GM18517 (cell line): ENCODE measurements around the gene C19orf73.
"Not testable (repeated sequence)": the region's sequence is repeated elsewhere in the genome, so short reads cannot be mapped to it uniquely, and the experiment has no call there.

Experiments used
- ATAC-seq: cut with Tn5 transposase; IDR thresholded peaks from one replicate; pipeline ENCODE4 v1.9.1; 2021; ENCODE audit warnings: mild to moderate bottlenecking, moderate library complexity; ENCODE audit not compliant: unreplicated experiment

C19orf73 gene

DNA sequence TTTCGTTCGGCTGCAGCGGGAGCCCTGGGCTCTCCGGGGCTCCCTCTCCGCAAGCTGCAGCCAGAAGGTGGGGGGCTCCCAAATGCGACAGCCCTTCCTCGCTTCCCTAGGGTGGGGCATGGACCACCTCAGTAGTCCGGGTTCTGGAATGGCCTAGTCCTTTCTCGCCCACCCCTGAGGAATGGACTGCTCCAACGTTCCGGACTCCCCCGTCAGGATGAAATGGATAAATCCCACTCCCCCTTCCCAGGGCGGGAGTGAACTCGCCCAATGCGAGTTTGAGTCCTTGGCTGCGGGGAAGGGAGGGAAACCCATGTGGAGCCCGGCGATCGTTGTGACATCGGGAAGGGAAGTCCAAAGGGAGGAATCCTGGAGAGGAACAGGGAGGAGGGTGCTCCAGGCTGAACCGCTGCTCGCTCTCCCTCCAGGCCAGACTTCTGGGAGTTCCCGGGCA, 30.7 kb upstream of the C19orf73 start:
- no peak for ATAC-seq

DNA sequence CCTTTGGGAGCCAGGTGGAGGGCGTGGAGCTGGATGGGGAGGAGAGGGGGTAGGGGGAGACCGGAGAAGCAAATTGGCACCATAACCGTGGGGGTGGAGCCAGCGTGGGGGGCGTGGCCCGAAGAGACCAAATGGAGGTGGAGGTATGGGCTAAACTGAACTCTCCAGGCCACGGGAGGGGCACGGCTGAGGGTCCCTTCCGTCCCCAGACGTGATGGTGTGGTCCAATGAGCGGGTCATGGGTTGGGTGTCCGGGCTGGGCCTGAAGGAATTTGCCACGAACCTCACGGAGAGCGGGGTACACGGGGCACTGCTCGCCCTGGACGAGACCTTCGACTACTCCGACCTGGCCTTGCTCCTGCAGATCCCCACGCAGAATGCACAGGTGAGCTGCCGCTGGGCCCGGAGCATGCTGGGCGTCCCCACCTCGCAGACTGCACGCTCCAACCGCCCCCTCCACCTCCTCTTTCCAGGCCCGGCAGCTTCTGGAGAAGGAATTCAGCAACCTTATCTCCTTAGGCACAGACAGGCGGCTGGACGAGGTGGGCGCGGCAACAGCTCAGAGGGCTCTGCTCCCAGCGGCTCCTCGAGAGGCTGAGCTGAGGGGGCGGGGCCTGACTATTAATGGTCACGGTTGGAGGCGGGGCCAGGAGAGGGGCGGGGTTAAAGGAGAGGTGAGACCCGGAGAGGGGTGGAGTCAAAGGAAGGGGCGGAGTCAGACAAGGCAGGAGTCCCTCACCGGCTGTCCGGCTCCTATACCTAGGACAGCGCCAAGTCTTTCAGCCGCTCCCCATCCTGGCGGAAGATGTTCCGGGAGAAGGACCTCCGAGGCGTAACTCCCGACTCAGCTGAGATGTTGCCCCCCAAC, 30.1 kb upstream of the C19orf73 start:
- ATAC-seq, result no peak

DNA sequence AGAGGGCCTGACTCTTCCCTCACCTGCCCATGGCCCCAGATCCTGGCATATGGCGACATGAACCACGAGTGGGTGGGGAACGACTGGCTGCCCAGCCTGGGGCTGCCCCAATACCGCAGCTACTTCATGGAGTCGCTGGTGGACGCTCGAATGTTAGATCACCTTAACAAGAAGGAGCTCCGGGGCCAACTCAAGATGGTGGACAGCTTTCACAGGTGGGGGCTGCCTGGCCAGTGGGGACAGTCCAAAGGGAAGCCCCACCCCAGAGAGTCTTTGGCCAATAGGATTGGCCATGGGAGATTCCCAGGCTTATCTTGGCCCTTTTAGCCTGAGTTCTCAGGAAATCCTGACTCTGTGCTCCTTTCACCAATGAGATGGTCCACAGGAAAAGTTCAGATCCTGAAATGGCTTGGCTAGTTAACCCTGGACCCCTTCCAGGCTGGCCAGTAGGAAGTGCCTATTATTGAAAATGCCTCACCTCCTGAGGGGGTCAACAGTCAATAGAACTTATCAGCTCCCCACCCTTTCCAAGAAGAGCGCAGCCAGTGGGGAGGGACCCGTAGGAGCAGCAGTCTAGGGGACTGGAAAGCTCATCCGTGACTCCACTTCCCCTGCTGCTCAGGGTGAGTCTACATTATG, 29.2 kb upstream of the C19orf73 start:
- no peak for ATAC-seq

DNA sequence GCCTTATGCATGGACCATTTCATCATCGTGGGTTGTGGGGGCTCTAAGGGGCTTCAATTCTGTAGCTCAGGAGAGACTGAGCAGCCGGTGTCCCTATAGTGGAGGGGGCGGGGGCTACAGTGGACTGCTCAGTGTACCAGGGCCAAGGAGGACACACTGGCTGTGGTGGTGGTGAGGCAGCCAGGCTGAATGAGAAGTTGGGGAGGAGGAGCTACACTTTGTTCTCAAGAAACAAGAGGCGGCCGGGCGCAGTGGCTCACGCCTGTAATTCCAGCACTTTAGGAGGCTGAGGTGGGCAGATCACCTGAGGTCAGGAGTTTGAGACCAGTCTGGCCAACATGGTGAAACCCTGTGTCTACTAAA, 27.4 kb upstream of the C19orf73 start:
- ATAC-seq, result not testable (repeated sequence)

DNA sequence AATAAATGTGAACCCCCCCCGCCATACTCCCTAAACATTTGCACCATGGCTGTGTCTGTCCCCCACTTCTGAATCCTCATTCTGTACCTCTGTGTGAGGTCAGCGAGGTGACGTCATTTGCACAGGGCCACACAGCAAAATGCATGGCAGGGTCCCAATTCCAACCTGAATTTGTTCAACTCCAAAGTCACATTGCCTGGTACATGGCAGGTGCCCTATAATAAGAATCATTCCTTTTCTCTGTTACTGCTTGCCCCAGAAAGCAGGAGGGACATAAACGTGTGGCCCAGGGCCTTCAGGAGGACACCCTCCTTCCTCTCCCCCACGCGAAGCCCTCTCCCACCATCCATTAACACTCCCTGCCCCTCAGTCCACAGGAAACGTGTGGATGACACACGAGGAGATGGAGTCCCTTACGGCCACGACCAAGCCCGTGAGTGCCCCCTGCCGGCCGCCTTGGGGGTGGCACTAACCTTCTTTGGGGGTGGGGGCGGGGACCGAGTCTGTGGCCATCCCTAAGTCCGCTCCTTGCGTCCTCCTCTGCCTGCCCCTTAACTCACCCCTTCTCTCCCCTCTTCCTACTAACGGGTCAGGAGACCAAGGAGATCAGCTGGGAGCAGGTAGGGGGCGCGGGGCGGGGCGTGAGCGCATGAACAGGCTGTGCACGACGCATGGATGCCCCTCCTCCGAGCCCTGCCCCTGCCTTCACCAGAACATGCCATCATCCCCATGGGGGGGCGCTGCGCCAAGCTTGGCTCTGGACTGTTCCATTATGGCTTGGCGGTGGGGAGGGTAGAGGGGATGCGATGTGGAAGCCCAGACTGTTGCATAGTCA, 26.8 kb upstream of the C19orf73 start:
- no peak for ATAC-seq

DNA sequence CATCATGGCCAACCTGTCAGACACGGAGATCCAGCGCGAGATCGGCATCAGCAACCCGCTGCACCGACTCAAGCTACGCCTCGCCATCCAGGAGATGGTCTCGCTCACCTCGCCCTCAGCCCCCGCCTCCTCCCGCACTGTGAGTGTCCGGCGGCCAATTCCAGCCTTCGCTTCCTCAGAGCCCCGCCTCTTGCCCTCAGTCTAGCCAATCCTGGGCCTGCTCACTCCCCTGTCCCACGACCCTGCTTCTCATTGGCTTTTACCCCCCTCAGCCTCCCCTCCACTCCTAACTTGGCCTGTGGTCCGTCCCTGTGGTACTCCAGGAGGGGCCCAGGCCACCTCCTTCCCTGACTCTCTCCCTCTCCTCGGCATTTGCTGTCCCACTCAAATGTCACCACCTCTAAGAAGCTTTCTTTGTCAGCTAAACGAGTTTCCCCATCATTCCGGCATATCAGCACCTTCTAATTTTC, 24.0 kb upstream of the C19orf73 start:
- peak; percentile 78 for ATAC-seq

DNA sequence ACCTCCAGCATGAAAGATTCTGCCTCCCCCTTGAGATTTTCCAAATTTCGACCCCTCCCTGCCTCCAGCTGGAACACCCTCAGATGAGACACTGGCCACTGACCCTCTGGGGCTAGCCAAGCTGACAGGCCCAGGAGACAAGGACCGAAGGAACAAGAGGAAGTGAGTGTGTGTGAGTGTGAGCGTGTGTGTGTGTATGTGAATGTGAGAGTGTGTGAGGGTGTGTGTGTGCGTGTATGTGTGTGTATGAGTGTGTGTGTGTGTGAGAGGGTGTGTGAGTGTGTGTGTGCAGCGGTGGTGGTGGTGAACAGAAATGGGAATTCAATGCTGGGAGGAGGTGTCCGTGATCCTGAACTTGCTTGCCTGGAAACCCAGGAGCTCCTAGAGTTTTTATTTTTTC, 22.4 kb upstream of the C19orf73 start:
- no peak for ATAC-seq

DNA sequence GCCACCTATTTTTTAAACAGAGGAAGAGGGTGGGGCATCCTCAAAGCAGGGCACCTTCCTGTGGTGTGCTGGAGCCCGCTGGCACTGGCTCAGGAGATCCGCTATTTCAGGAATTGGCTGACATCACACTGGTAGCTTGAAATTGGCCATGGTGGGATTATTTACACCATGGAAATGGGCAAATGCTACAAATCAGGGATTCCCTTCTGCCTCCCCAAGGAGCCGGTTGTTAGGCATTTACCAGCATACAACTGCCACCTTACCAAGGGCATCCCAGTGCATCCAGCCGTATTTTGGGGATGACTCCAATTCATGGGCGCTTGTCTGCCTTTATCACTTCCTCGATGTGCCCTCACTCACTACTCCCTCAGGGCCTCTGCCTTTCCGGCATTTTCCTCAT, 22.0 kb upstream of the C19orf73 start:
- no peak for ATAC-seq

DNA sequence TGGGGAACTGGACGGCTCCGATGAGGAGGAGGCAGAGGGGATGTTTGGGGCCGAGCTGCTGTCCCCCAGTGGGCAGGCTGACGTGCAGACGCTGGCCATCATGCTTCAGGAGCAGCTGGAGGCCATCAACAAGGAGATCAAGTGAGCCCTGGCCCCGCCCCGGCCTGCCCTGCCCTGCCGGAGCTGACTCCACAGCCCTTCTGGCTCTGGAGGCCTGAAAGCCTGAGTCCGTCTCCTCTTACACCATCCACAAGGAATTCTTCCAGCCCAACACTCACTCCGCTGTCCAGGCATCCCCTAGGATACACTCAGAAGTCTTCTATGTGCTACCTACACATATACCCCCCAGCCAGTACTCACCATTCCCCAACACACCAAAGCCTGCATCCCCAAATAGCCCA, 17.8 kb upstream of the C19orf73 start:
- no peak for ATAC-seq

DNA sequence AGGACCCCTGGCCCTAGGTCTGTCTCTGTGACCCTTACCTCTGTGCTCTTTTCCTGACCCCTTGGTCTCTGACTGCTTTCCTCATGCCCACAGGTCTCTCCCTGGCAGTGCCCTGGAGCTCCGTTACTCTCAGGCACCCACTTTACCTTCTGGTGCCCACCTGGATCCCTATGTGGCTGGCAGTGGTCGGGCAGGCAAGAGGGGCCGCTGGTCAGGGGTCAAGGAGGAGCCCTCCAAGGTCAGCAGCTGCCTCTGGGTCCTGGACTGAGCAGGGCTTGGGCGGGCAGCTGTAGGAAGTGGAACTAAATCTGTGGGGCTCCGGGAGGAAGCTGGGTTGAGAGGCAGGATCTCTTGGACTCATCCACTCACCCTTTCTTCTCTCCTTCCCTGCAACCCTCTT, 16.7 kb upstream of the C19orf73 start:
- no peak for ATAC-seq

DNA sequence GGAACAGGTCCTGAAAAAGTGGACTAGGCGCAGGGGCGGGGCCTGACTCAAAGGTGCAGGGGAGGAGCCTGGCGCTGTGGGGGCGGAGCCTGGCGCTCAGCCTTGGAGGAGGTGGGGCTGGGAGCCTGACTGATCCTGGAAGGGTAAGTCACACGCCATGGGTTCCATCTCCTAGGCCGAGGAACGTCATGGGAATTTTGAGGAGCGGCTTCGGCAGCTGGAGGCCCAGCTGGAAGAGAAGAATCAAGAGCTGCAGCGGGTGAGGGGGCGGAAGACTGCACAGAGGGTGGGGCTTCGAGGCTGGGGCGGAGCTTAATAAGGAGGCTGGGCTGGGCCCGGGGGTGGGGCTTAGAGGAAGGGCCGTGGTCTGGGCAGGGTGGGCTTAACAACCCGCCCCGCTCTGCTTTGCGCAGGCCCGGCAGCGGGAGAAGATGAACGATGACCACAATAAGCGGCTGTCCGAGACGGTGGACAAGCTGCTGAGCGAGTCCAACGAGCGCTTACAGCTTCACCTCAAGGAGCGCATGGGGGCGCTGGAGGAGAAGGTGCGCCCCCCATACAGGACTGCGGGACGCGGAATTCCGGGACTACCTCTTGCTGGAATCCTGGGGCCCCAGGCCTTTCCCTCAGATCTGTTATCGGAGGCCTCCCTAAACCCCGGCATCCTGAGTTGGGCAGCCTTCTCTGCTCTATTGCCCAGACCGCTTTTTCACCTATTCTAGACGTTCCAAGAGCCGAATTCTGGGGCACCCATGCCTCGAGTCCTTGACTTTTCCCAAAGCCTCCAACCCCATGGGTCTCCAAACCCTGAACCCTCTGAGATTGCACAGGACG, 14.9 kb upstream of the C19orf73 start:
- ATAC-seq, result no peak

DNA sequence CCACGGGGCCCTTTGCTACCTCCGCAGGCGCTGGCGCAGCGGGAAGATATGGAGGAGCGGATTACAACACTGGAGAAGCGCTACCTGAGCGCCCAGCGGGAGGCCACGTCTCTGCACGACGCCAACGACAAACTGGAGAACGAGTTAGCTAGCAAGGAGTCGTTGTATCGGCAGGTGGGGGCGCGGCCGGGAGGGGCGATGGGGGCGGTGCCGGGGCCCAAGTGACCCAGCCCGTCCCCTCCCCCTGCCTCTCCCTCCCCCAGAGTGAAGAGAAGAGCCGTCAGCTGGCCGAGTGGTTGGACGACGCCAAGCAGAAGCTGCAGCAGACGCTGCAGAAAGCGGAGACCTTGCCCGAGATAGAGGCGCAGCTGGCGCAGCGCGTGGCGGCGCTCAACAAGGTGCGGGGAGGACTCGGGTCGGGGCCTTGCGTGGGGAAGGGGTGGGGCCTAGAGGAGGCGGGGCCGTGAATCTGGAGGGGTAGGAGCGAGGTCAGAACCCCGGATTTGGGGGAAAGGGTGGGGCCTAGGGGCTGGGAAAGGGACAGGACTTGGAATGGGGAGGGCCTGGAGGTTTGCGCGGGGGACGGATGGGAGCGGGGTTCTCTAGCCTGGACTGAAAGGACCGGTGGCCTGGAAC, 14.1 kb upstream of the C19orf73 start:
- no peak for ATAC-seq

DNA sequence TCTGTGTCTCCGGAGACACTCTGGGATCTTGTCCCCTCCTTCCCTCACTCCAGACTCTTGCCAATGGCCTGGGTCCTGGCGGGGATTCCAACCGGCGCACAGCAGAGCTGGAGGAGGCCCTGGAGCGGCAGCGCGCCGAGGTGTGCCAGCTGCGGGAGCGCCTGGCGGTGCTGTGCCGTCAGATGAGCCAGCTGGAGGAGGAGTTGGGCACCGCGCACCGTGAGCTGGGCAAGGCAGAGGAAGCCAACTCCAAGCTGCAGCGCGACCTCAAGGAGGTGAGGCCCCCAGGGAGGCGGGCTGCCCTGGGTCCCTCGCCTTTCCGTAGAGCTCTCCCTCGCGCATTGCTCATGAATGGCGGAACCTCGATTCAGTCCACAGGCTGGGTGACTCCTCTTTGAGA, 11.4 kb upstream of the C19orf73 start:
- ATAC-seq, result no peak

DNA sequence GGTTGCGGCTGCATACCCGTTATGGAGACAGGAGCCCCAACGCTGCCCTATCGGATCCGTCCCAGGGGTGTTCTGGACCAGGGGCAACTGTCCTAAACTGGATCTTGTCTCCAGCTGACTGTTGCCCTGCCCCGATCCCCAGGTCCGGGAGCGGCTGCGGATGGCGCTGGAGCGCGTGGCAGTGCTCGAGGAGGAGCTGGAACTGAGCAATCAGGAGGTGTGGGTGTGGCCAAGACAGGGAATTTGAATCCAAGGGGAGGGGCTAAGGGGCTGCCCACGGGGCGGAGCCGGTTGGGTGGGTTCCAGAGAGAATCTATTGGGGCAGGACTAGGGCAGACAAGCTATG, 10.3 kb upstream of the C19orf73 start:
- no peak for ATAC-seq

DNA sequence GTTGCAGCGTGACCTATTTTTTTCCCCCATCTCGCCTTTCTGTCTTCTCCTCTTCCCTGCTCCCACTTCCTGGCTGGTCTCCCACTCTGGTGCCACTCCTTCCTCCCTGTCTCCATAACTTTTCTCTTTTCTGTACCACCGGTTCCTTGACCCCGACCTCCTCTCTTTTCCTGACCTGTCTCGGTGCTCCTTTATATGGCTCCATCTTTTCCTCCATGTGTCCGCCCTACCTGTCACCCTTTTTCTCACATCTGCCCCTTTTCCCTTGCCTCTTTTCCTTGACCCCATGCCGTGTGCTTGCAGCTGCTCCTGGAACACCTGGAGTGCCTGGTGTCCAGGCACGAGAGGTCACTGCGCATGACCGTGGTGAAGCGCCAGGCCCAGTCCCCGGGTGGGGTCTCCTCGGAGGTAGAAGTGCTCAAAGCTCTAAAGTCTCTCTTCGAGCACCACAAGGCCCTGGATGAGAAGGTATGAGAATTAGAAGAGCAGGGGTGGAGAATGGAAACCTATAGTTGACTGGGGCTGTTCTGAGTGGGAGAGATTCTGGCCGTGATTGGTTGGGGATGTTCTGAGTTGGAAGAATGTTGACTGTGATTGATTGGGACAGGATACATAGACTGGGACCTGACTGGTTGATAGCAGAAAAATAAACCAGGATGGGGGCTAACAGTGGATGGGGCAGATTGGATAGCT, 9.7 kb upstream of the C19orf73 start:
- no peak for ATAC-seq

DNA sequence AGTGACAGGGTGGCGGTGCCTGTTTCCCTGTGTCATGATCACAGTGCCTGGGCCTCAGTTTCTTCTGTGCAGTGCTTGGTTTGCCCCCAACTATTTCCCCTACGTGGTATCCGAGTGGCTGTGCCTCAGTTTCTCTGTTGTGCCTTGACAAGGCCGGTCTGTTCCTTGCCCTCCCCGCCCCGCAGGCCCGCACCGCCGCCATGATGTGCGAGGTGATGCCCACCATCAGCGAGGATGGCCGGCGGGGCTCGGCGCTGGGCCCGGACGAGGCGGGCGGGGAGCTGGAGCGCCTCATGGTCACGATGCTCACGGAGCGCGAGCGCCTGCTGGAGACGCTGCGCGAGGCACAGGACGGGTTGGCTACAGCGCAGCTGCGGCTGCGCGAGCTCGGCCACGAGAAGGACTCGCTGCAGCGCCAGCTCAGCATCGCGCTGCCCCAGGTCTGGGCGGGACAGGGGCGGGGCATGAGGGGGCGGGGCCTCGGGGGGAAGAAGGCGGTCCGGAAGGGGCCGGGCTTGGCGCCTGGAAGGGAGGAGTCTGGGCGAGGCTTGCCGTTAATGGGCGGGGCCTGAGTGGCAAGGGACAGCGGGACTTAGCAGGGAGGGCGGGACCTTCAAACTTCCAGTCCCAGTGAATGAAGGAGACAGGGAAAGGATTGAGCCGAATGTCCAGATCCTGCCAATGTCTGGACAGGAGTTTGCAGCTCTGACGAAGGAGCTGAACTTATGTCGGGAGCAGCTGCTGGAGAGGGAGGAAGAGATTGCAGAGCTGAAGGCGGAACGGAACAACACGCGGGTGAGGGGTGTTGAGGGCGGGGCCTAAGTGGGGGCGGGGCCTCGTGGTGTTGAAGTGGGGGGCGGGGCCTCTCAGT, 9.0 kb upstream of the C19orf73 start:
- peak; percentile 82 for ATAC-seq

DNA sequence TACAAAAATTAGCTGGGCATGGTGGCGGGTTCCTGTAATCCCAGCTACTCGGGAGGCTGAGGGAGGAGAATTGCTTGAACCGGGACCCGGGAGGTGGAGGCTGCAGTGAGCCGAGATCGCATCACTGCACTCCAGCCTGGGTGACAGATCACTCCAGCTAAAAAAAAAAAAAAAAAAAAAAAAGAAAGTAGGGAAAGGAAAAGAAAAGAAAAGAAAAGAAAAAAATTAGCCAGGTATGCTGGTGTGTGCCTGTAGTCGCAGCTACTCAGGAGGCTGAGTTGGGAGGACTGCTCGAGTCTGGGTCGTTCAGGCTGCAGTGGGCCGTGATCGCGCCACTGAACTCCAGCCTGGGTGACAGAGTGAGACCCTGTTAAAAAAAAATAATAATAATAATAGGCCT, 8.3 kb upstream of the C19orf73 start:
- ATAC-seq, result not testable (repeated sequence)

DNA sequence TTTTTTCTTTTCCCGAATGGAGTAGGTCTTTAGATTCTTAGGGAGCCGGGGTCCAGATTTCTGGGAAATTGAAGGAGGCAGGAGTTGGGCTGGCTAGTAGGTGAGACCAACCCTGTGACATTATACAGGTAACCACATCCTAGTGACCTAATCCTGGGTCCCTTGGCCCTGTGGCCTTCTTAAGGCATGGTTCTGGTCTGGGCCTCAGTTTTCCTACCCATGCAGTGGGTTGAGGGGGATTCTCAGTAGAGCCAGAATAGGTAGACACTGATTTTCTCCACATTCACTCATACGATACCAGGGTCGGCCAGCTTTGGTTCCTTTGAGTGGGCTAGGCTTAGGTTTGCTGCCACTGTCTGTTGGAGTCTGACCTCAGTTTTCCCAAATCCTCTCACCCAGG, 7.6 kb upstream of the C19orf73 start:
- ATAC-seq, result no peak
